Stimulated activated CD8-positive, alpha-beta memory T cell treated with anti-CD3 and anti-CD28 coated beads, Interleukin-4, amount 100 ng/mL, for 48 hours (primary cell): ENCODE measurements around the gene RCAN3.
"Not testable (repeated sequence)": the region's sequence is repeated elsewhere in the genome, so short reads cannot be mapped to it uniquely, and the experiment has no call there.

Source experiments
- DNase-seq: peaks from one replicate; pipeline ENCODE4 v3.0.0-alpha.2; 2020

RCAN3 gene

GRCh38 chr1:24486331-24487065, 16.1 kb upstream of the RCAN3 start:
- DNase-seq, result no peak

GRCh38 chr1:24487455-24487854, 15.2 kb upstream of the RCAN3 start:
- DNase-seq, result no peak

DNA sequence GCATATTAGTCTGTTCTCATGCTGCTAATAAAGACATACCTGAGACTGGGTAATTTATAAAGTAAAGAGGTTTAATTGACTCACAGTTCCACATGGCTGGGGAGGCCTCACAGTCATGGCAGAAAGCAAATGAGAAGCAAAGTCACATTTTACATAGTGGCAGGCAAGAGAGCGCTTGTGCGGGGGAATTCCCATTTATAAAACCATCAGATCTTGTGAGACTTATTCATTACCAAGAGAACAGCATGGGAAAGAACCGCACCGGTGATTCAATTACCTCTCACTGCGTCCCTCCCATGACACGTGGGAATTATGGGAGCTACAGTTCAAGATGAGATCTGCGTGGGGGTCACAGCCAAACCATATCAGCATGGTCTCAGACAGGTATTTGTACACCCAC, 14.5 kb upstream of the RCAN3 start:
- DNase-seq, result peak; percentile 71

DNA sequence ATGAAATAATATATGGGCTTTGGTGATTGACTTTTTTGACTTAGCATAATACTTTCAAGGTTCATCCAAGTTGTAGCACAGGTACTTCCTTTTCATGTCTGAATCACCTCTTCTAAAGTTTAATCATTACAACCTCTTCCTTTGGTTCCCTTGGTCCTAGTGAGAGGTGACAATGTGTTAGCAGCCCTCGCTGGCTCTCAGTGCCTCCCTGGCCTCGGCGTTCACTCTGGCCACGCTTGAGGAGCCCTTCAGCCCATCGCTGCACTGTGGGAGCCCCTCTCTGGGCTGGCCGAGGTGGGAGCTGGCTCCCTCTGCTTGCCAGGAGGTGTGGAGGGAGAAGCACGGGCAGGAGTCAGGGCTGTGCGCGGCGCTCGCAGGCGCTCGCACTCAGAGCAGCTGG, 13.0 kb upstream of the RCAN3 start:
- DNase-seq, result no peak

DNA sequence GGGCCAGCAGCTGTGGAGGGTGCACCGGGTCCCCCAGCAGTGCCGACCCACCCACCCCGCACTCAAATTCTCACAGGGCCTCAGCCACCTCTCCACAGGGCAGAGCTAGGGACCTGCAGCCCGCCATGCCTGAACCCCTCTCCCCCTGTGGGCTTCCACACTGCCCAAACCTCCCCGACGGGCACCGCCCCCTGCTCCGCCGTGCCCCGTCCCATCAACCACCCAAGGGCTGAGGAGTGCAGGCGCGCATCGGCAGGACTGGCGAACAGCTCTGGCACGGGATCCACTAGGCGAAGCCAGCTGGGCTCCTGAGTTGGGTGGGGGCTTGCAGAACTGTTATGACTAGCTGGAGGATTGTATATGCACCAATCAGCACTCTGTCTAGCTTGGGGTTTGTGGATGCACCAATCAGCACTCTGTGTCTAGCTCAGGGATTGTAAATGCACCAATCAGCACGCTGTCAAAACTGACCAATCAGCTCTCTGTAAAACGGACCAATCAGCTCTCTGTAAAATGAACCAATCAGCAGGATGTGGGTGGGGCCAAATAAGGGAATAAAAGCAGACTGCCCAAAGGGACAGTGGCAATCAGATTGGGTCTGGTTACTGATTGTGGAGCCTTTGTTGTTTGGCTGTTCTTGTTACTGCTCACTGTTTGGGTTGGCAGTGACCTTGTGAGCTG, 12.4 kb upstream of the RCAN3 start:
- DNase-seq, result peak; percentile 19

DNA sequence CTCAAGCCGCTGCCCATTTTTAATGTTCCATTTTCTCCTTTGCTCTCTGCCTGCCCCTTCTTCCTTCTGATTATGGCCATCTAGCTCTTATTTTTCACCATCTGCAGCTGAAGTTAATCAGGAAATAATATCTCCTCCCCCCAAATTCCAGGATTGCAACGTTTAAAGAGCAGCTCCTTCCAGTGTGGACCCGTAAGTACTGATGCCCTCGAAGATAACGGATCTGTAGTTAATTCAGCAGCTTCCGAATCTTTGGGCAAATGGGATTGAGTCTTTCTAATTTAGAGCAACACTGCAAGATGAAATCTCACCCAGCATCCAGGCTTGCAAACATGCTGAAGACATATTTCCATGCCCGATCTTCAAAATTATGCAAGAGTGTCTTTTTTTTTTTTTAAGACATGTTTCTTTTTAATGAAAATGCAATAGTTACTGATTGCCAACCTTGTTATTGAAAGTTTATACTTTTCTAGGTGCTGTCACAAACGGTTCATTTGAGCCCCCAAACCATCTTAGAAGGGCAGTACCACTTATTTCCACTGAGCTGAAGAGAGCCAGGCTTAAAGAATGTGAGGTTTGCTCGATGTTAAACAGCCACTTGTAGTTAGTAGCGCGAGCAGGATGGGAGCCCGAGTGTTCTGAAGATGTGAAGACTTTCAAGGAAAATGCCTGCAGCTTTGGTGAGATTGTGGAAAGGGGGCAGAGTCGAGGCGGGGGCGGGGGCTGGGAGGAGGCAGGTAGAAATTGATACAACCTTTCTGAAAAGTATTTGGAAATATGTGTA, 10.9 kb upstream of the RCAN3 start:
- DNase-seq, result no peak

GRCh38 chr1:24492935-24493334, 9.7 kb upstream of the RCAN3 start:
- not testable (repeated sequence) for DNase-seq

- DNase-seq, result no peak
Measured at GRCh38 chr1:24493785-24494184, 8.9 kb upstream of the RCAN3 start.

- DNase-seq, result no peak
Measured at GRCh38 chr1:24498589-24498988, 4.0 kb upstream of the RCAN3 start.

DNA sequence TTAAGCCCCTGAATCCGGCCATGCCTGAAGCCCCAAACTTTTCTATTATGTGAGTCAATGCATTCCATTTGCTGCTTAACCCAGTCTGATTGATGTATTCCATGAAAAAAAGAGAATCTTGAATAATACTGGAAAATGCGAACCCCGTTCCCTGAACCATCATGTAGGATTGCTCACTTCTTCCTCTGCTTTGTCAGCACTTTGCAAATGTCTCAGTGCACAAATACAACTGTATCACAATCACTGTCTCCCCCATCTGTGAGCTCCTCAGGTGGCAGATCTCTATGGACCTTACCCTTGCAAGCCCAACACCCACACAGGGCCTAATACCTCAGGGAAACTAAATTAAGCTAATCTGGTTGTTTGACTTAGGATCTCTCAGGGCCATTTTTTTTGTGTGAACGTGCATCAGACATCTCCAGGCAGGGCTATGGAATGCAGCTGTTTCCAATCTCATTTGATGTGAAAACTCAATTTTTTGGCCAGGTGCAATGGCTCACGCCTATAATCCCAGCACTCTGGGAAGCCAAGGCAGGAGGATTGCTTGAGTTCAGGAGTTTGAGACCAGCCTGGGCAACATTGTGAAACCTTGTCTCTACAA, 2.1 kb upstream of the RCAN3 start:
- no peak for DNase-seq

DNA sequence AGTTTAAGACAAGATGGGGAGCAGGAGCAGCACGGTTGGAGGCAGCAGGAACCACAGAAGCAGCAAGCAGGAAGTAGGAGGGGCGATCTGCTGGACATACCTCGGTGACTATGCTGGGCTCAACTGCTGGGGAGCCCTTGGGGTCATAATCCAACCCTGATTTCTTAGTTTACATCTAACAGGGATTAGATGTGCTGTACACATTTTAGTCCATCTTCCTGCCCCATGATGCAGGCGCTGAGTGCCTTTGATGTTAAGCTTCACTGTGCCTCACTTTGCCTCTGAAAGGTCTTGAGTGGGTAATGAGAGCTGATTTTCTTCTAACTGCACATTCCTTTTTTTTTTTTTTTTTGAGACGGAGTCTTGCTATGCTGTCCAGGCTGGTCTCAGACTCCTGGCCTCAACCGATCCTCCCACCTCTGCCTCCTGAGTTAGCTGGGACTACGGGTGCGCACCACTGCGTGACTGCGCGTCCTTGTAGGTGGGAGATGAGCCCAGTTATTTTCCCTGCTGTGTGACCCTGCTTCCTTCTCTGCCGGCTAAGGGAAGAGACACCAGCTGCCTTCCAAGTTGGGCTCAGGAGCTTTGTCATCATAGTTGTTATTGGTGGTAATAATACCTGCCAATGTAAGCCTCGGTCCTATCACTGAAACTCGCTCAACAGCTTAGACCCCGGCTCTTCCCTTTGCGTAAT, 1.1 kb upstream of the RCAN3 start:
- DNase-seq, result peak; percentile 58

DNA sequence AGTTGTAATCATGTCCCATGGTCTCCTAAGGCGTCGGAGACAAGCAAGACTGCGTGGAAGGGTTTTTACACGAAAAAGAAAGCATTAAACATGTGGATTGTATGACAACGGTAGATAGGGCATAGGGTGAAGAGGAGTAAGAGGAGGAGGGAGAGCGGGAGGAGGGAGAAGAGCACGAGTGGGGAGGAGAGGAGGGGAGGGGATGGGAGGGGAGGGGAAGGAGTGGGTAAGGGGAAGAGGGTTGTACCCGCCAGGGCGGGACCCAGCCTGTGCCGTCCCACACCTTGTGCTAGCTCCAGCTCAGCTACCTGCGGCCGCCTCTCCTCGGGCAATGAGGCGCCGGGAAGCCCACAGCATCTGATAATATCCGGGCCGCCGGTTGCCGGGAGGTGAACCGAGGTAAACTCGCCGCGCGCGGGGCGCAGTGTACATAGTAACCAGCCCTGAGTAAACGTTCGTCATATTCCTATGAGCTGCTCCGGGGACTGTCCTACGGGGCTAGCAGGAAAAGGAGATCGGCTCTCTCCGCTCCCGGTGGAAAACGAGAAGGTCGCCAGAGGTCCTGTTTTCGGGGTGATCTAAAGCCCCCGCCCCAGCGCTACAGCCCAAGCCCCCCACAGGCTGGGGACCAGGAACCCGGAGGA, 449 bp upstream of the RCAN3 start:
- peak; percentile 82 for DNase-seq

DNA sequence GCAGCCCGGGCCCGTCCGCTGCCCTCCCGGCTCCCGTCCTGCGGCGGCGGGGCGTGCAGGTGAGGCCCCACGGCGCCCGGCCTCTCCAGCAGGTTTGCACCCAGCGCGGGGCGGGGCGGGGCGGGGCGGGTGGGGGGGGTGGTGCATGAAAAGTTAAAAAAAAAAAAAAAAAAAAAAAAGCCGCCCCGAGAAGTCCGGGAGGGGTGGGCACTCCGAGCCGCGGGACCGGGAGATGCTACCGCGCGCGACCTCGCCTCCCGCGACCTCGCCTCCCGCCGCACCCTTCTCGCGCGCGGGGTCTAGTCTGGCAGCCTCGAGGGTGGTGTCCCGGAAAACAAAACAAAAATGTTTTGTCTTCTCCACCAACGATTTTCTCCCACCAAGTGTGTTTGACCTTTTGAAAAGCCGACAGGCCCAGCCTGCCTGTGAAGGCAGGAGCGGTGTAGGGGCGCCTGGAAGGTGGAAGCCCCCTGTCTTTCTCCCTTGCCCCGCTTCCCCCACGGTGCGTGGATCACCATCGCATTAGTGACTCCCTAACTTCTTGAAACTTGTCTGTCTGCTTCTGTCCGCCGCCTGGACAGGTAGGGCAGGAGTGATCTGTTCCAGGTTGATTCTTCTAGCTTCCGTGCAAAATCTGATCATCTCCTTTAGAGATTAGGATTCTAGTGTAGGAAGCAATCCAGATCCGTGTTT, 569 bp downstream of the RCAN3 start:
- no peak for DNase-seq

- peak; percentile 61 for DNase-seq
Measured at GRCh38 chr1:24503870-24504523, 1.4 kb downstream of the RCAN3 start.

GRCh38 chr1:24504560-24504959, 1.9 kb downstream of the RCAN3 start:
- DNase-seq, result no peak

- no peak for DNase-seq
Measured at GRCh38 chr1:24505816-24506215, 3.2 kb downstream of the RCAN3 start.

DNA sequence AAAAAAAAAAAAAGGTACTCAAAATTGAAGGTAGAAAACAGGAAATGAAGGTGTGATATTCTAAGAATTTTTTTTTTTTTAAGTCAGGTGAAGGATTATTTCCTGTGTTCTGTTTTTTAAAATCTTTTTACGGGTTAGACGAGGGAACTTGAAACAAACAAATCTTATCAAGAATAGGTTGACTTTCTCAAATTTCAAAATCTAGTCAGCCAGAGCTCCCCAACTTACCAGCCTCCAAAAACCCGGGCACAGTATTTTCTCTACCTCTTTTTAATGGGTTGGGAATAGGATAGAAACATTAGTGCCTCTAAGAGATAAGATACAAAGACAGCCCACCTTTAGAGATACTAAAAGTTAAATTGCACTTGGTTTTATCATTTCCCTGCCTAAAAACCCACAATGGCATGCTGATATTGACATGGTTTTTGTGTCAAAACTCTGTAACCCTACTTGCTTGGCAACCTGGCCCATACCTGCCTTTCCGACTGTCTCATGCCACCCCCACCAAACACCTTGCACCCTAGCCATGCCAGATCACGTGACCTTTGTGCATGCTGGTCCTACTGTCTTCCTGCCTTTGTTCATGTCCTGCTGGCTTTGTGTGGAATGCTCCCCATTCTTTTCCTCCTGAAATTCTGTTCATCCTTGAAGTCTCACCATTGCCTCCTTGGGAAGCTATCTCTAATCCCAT, 4.2 kb downstream of the RCAN3 start:
- no peak for DNase-seq

- DNase-seq, result no peak
Measured at GRCh38 chr1:24507405-24507804, 4.8 kb downstream of the RCAN3 start.

- DNase-seq, result no peak
Measured at GRCh38 chr1:24508911-24509310, 6.3 kb downstream of the RCAN3 start.

GRCh38 chr1:24513706-24514105, 11.1 kb downstream of the RCAN3 start:
- no peak for DNase-seq

DNA sequence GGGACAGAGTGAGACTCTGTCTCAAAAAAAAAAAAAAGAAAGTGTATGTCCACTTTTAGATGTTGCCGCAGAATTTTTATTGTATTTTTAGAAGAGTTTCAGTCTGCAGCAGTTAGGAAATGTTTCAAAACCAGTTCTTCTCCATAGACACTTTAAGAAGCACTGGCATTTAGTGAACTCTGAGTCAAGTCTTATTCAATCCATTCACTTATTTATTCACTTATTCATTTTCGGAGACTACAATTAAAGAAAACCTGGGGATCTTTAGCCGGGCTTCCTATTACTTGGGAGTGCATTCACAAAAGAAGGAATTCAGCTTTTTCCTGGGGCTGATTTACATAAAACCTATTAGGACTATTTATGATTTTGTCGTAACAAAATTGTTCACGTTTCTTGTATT, 12.3 kb downstream of the RCAN3 start:
- DNase-seq, result no peak
